Measurements from ENCODE around the gene THAP12. TPM values are rescaled to one million over a fixed set of nuclear protein-coding genes. Genes with fewer than 3 reads are reported as not detected.
"Not testable (repeated sequence)": the region's sequence is repeated elsewhere in the genome, so short reads cannot be mapped to it uniquely, and the experiment has no call there.

Gene THAP12
- total and polyA plus RNA-seq, 2 experiments from 2014 or later: 20.1 to 36.0 TPM

DNA sequence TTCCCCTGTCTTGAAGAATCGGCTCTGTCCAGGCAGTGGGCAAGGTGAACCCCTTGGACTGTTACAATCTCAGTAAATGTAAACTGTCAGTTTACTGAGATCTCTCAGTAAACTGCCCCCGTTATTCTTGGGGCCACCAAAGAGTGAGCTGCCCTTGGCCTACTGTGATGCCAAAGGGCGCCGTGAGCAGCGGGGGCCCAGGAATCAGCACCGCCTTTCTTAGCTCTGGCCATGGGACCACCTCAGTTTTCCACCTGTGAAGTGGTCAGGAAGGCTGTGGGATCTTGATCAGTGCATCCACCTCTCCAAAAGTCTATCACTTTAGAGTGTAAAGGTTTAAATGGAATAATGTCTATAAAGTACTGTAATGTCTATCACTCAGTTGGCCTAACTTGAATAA lies 57.1 kb downstream of the THAP12 start:
- no peak overlapping the region for H3K27ac ChIP-seq (ENCODE audit: low read depth)
- no peak overlapping the region for H3K4me2 ChIP-seq
- no peaks in the 10 kb centered on the region for H3K9me2 ChIP-seq (ENCODE audit: insufficient read depth)
- no peaks in the 10 kb centered on the region for H3F3A ChIP-seq (replicated peaks; ENCODE audit: low read depth)
- no peak overlapping the region for H2AFZ ChIP-seq
- no peak for DNase-seq (ENCODE audit: low spot score)
- no peak overlapping the region for H3K4me3 ChIP-seq
- Mint-ChIP-seq H3K27ac (no peak overlapping the region), H3K36me3 (ENCODE audit: low read depth) (no peaks in the 10 kb centered on the region), H3K4me3 (no peak overlapping the region), H3K4me1 (peaks cover 24% of the 10 kb centered on the region), H3K27me3 (ENCODE audit: insufficient read depth, low read depth, poor library complexity) (peaks cover 47% of the 10 kb centered on the region), H3K9me3 (no peaks in the 10 kb centered on the region)
- peaks cover 17% of the 10 kb centered on the region for H3K4me1 ChIP-seq (ENCODE audit: insufficient read depth)
- no peaks in the 10 kb centered on the region for H4K20me1 ChIP-seq (replicated peaks; ENCODE audit: insufficient read depth)
- TF ChIP-seq, protein P1, sequence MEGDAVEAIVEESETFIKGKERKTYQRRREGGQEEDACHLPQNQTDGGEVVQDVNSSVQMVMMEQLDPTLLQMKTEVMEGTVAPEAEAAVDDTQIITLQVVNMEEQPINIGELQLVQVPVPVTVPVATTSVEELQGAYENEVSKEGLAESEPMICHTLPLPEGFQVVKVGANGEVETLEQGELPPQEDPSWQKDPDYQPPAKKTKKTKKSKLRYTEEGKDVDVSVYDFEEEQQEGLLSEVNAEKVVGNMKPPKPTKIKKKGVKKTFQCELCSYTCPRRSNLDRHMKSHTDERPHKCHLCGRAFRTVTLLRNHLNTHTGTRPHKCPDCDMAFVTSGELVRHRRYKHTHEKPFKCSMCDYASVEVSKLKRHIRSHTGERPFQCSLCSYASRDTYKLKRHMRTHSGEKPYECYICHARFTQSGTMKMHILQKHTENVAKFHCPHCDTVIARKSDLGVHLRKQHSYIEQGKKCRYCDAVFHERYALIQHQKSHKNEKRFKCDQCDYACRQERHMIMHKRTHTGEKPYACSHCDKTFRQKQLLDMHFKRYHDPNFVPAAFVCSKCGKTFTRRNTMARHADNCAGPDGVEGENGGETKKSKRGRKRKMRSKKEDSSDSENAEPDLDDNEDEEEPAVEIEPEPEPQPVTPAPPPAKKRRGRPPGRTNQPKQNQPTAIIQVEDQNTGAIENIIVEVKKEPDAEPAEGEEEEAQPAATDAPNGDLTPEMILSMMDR (conservative IDR thresholded peaks at IDR 0.05; ENCODE audit: low read depth in 2 of 2): no peak
- TF ChIP-seq ZNF331 (CRISPR knock-in tag; IDR thresholded peaks at IDR 0.05; ENCODE audit: low read depth) (no peak), STAT1 (IDR thresholded peaks at IDR 0.05; ENCODE audit: unreplicated experiment) (no peak), EZH2 (IDR thresholded peaks at IDR 0.05; ENCODE audit: low read depth, unreplicated experiment) (no peak), EZH2phosphoT487 (IDR thresholded peaks at IDR 0.05; ENCODE audit: unreplicated experiment) (no peak), ZNF114 (CRISPR knock-in tag; IDR thresholded peaks at IDR 0.05) (no peak), CREB1 (CRISPR knock-in tag; IDR thresholded peaks at IDR 0.05; ENCODE audit: low read depth) (no peak)
- H3K36me3 ChIP-seq (ENCODE audit: insufficient read depth): no peaks in the 10 kb centered on the region; the same call in 1 of the 2 replicates
- H3K79me2 ChIP-seq (replicated peaks; ENCODE audit: insufficient read depth): no peaks in the 10 kb centered on the region
- no peak for ATAC-seq
- H3K27me3 ChIP-seq (ENCODE audit: insufficient read depth): peaks cover 43% of the 10 kb centered on the region

DNA sequence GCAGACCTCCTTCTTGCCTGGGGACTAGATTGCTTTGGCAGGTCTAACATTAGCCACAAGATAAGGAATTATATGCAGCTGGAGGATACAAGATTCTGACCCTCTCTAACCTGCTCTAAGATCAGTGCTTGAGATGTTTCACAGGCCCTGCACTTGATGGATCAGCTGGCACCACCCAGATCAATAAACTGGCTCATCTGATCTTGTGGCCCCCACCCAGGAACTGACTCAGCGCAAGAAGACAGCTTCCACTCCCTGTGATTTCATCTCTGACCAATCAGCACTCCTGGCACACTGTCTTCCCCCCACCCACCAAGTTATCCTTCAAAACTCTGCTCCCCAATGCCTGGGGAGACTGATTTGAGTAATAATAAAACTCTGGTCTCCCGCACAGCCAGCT lies 57.6 kb downstream of the THAP12 start:
- H3K79me2 ChIP-seq (replicated peaks; ENCODE audit: insufficient read depth); H4K20me1 ChIP-seq (replicated peaks; ENCODE audit: insufficient read depth); H3K27ac ChIP-seq (ENCODE audit: low read depth); DNase-seq (ENCODE audit: low spot score); ATAC-seq; H3K9me2 ChIP-seq (ENCODE audit: insufficient read depth); H3F3A ChIP-seq (replicated peaks; ENCODE audit: low read depth); H3K4me3 ChIP-seq; H3K4me2 ChIP-seq; H3K4me3 Mint-ChIP-seq; H3K36me3 Mint-ChIP-seq (ENCODE audit: low read depth); H3K36me3 ChIP-seq (ENCODE audit: insufficient read depth); H2AFZ ChIP-seq; H3K9me3 Mint-ChIP-seq; H3K27ac Mint-ChIP-seq: not testable (repeated sequence)
- peaks cover 17% of the 10 kb centered on the region for H3K4me1 ChIP-seq (ENCODE audit: insufficient read depth)
- peaks cover 47% of the 10 kb centered on the region for H3K27me3 Mint-ChIP-seq (ENCODE audit: insufficient read depth, low read depth, poor library complexity)
- peaks cover 43% of the 10 kb centered on the region for H3K27me3 ChIP-seq (ENCODE audit: insufficient read depth)
- peaks cover 24% of the 10 kb centered on the region for H3K4me1 Mint-ChIP-seq

DNA sequence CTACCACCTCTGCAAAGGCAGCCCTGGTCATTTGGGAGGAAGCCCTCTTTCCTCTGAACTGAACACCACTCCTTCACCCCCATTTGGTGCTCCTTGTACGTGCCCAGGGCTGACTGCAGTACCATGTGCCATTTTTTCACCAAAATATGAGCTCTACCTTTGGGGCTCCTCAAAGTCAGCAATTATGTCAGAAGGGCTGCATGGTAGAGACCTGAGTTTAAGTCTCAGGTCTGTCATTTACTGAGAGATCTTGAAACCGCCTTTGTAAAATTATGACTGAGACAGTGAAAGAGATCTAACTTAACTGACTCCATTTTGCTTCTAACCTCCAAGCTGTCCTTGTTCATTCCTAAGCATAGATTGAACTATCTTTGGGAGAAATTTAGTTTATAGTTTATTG lies 58.0 kb downstream of the THAP12 start:
- H3K36me3 ChIP-seq (ENCODE audit: insufficient read depth): no peaks in the 10 kb centered on the region; the same call in 1 of the 2 replicates
- no peak overlapping the region for H3K4me2 ChIP-seq
- no peaks in the 10 kb centered on the region for H3K79me2 ChIP-seq (replicated peaks; ENCODE audit: insufficient read depth)
- Mint-ChIP-seq H3K36me3 (ENCODE audit: low read depth) (no peaks in the 10 kb centered on the region), H3K4me3 (peak overlapping the region; percentile 59), H3K4me1 (peaks cover 24% of the 10 kb centered on the region), H3K9me3 (no peaks in the 10 kb centered on the region), H3K27me3 (ENCODE audit: insufficient read depth, low read depth, poor library complexity) (peaks cover 47% of the 10 kb centered on the region), H3K27ac (no peak overlapping the region)
- no peaks in the 10 kb centered on the region for H3F3A ChIP-seq (replicated peaks; ENCODE audit: low read depth)
- H2AFZ ChIP-seq: no peak overlapping the region
- H3K4me1 ChIP-seq (ENCODE audit: insufficient read depth): peaks cover 17% of the 10 kb centered on the region
- H3K9me2 ChIP-seq (ENCODE audit: insufficient read depth): no peaks in the 10 kb centered on the region
- ATAC-seq: no peak
- no peak overlapping the region for H3K27ac ChIP-seq (ENCODE audit: low read depth)
- H4K20me1 ChIP-seq (replicated peaks; ENCODE audit: insufficient read depth): no peaks in the 10 kb centered on the region
- no peak overlapping the region for H3K4me3 ChIP-seq
- peaks cover 43% of the 10 kb centered on the region for H3K27me3 ChIP-seq (ENCODE audit: insufficient read depth)
- no peak for DNase-seq (ENCODE audit: low spot score)
- TF ChIP-seq NANOG (IDR thresholded peaks at IDR 0.05; ENCODE audit: borderline replicate concordance) (no peak), CREB1 (CRISPR knock-in tag; IDR thresholded peaks at IDR 0.05; ENCODE audit: low read depth) (no peak), STAT1 (IDR thresholded peaks at IDR 0.05; ENCODE audit: unreplicated experiment) (no peak)
